Activated T-cell treated with anti-CD3 and anti-CD28 coated beads, Interleukin-2, amount 50 U/mL, for 24 hours (primary cell): Measurements from ENCODE around the gene LRRC36.
"Not testable (repeated sequence)": the region's sequence is repeated elsewhere in the genome, so short reads cannot be mapped to it uniquely, and the experiment has no call there.

Experiments
- DNase-seq: peaks from one replicate; pipeline ENCODE4 v3.0.0-alpha.2; 2020
- H3K27ac Mint-ChIP-seq: 2 replicates; pipeline ENCODE4 v1.8.0; 2020; ENCODE audit warnings: mild to moderate bottlenecking, mixed read lengths
- H3K27me3 Mint-ChIP-seq: 2 replicates; pipeline ENCODE4 v1.8.0; 2020; ENCODE audit warnings: mixed read lengths
- H3K36me3 Mint-ChIP-seq: 2 replicates; pipeline ENCODE4 v1.8.0; 2020; ENCODE audit warnings: low read depth, mixed read lengths
- H3K4me1 Mint-ChIP-seq: 2 replicates; pipeline ENCODE4 v1.8.0; 2020; ENCODE audit warnings: low read depth, mixed read lengths
- H3K4me3 Mint-ChIP-seq: 2 replicates; pipeline ENCODE4 v1.8.0; 2020; ENCODE audit warnings: mild to moderate bottlenecking, moderate library complexity, mixed read lengths
- H3K9me3 Mint-ChIP-seq: 2 replicates; pipeline ENCODE4 v1.8.0; 2020; ENCODE audit warnings: mixed read lengths

The LRRC36 gene

GRCh38 chr16:67407176-67407787 is 80.7 kb downstream of the LRRC36 start:
- no peak for DNase-seq
- Mint-ChIP-seq H3K36me3 (no peaks in the 10 kb centered on the region), H3K9me3 (no peaks in the 10 kb centered on the region), H3K27me3 (peaks cover 11% of the 10 kb centered on the region), H3K4me1 (no peaks in the 10 kb centered on the region), H3K27ac (no peak overlapping the region), H3K4me3 (no peak overlapping the region)

DNA sequence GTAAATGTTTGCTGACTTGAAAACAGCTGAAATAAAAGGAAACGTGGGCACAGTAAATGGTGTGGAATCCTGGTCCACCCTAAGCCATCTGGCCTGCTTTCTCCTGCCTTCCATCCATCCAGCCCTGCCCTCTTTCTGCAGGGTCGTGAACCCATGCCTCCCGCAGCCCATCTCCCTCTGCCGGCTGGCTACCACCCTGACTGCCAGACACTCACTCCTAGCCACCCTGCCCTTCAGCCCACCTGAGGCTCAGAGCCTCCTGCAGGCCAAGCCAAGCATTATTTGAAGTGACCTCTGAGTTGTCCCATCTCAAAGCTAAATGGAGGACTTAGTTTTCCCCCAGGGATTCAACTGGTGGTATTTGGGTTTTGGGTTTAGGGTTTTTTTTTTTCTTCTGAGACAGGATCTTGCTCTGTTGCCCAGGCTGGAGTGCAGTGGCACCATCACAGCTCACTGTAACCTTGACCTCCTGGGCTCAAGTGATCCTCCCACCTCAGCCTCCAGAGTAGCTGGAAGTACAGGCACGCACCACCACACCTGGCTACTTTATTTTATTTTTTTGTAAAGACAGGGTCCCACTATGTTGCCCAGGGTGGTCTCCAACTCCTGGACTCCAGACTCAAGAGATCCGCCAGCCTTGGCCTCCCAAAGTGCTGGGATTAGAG is 81.3 kb downstream of the LRRC36 start:
- Mint-ChIP-seq H3K4me3 (no peak overlapping the region), H3K27ac (no peak overlapping the region), H3K36me3 (no peaks in the 10 kb centered on the region), H3K27me3 (peaks cover 9% of the 10 kb centered on the region), H3K9me3 (no peaks in the 10 kb centered on the region), H3K4me1 (no peaks in the 10 kb centered on the region)
- no peak for DNase-seq

DNA sequence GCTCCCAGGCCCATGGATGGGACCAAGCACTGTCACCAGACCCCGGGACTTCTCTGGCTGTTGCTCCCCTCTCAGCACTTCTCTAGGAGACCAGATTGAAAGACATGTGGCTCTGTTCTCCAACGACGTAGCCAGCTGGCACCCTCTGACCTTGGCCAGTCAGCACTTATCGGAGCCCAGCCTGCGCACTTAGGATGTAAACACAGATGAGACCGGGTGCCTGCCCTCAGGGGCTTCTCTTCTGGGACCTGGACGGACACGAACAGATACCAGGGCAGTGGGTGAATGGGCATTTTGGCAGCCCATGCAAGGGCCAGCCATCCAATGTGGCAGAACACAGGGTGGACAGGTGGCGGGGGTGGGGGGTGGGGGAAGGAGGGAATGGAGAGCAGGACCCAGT is 83.0 kb downstream of the LRRC36 start:
- no peak for DNase-seq
- Mint-ChIP-seq H3K27me3 (peaks cover 20% of the 10 kb centered on the region), H3K4me1 (no peaks in the 10 kb centered on the region), H3K4me3 (no peak overlapping the region), H3K36me3 (no peaks in the 10 kb centered on the region), H3K9me3 (no peaks in the 10 kb centered on the region), H3K27ac (no peak overlapping the region)

GRCh38 chr16:67411339-67411738 is 84.7 kb downstream of the LRRC36 start:
- Mint-ChIP-seq H3K9me3 (no peaks in the 10 kb centered on the region), H3K4me3 (no peak overlapping the region), H3K27ac (no peak overlapping the region), H3K27me3 (peaks cover 31% of the 10 kb centered on the region), H3K36me3 (no peaks in the 10 kb centered on the region), H3K4me1 (peaks cover 3% of the 10 kb centered on the region)
- no peak for DNase-seq

DNA sequence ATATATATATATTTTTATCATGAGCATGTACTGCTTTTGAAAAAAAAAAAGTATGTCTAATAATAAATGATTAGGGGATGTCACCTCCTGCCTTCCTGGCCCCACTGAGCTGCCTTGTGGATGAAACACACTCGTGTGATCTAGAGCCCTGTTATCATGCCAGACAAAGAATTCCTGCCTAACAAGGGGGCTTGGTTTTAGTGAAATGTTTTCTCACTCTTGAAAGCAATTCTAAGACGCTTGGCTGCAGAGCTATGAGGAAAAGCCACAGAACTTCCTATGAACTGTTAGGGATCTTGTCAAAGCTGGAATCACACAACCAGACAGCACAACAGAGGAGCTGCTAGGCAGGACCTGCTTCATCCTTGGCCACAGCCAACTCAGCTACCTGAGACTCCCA is 85.7 kb downstream of the LRRC36 start:
- Mint-ChIP-seq H3K27me3 (peaks cover 40% of the 10 kb centered on the region), H3K4me3 (no peak overlapping the region), H3K27ac (no peak overlapping the region), H3K36me3 (no peaks in the 10 kb centered on the region), H3K9me3 (no peaks in the 10 kb centered on the region), H3K4me1 (peaks cover 7% of the 10 kb centered on the region)
- no peak for DNase-seq

GRCh38 chr16:67413978-67414911 is 87.6 kb downstream of the LRRC36 start:
- DNase-seq: no peak
- Mint-ChIP-seq H3K36me3 (no peaks in the 10 kb centered on the region), H3K4me1 (peaks cover 7% of the 10 kb centered on the region), H3K4me3 (no peak overlapping the region), H3K27me3 (peaks cover 51% of the 10 kb centered on the region), H3K27ac (no peak overlapping the region), H3K9me3 (no peaks in the 10 kb centered on the region)

- not testable (repeated sequence) for H3K36me3 Mint-ChIP-seq, DNase-seq, H3K4me1 Mint-ChIP-seq, H3K9me3 Mint-ChIP-seq
- peak overlapping the region; percentile 1 for H3K27ac Mint-ChIP-seq
- peak overlapping the region; percentile 74 for H3K4me3 Mint-ChIP-seq
- H3K27me3 Mint-ChIP-seq: peaks cover 51% of the 10 kb centered on the region
Measured at GRCh38 chr16:67415421-67415820, 88.8 kb downstream of the LRRC36 start.

DNA sequence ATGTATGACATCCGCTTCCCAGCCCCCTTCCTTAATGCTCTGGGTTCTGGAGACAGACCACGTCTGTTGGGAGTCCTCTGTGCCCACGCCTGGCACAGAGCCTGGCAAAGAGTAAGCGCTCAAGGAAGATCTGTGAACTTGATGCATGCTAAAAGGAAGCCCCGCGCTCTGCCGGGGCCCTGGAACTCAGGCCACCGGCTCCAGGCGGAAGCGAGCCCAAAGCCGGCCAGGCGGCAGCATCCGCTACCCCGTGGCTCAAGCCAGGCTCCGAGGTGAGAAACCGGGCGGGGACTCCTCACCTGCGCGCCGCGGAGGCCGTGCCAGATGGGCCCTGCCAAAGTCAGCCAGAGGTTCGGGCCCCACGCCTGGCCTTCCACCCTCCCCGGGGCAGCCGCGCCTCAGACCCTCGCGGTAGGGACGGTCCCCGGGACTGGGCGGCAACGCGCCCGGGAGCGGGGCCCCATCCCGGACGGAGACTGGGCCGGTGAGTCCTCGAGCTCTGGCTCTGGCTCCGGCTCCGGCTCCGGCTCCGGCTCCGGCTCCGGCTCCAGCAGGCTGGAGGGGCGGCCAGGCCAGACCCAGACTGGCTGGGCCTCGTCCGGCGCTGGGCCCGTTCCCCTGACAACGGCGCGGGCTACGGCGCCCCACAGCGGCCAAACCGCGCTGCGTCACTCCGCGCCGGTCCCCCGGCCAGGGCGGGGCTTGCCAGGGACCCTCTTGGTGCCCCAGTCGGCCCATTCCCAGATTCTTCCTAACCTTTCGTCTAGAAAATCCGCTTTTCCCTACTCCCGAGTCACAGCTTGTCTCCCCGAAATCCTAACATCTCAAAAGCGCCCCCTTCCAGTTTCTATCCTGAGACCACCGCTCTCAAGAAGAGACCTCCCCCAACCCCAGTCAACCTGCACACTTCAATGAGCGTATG is 89.5 kb downstream of the LRRC36 start, which contains the start of gene ZDHHC1:
Gene ZDHHC1 (minus strand): TSS at position 606 of the 922 bp plus-strand sequence. CDS start 8,702 bp downstream, outside the sequence.
- Mint-ChIP-seq H3K9me3 (no peaks in the 10 kb centered on the region), H3K36me3 (no peaks in the 10 kb centered on the region), H3K27ac (peak within 1 kb of the TSS; percentile 68), H3K4me3 (peak within 1 kb of the TSS; percentile 74), H3K27me3 (peaks cover 51% of the 10 kb centered on the region), H3K4me1 (peaks cover 7% of the 10 kb centered on the region)
- DNase-seq: peak; percentile 76

DNA sequence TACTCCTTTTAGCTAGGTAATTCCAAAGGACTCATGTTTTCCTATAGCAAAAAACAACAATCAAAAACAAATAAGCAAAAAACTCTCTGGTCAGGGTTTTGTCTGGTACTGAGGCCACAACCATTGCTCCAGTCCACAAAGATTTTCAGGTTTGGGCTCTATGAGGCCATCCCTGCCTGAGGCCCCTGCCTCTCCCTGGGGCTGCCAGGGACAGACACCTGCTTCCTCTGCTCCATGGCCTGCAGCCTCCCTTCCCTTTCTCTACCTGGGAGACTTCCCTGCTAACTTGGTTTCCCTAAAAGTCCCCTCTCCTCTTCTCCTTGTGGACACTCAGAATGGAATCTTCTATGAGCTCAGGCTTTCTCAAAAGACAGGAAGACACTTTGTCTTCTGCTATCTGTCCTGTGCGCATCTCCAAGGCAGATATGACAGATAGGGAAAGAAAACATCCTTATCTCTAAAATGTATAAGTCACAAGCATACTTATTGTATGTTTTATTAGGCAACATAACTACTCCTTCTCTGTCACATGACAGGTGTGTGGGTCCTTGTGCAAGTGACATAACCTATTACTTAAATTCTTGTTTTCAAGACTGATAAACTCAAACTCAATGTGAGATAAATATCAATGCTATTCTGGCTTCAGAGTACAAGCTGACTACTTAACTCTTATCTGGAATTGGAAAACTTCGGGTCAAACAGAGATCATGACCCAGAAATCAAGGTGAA is 90.9 kb downstream of the LRRC36 start:
- no peak overlapping the region for H3K4me3 Mint-ChIP-seq
- no peak for DNase-seq
- H3K4me1 Mint-ChIP-seq: peaks cover 7% of the 10 kb centered on the region
- H3K9me3 Mint-ChIP-seq: no peaks in the 10 kb centered on the region
- peaks cover 53% of the 10 kb centered on the region for H3K27me3 Mint-ChIP-seq
- no peaks in the 10 kb centered on the region for H3K36me3 Mint-ChIP-seq
- H3K27ac Mint-ChIP-seq: no peak overlapping the region

DNA sequence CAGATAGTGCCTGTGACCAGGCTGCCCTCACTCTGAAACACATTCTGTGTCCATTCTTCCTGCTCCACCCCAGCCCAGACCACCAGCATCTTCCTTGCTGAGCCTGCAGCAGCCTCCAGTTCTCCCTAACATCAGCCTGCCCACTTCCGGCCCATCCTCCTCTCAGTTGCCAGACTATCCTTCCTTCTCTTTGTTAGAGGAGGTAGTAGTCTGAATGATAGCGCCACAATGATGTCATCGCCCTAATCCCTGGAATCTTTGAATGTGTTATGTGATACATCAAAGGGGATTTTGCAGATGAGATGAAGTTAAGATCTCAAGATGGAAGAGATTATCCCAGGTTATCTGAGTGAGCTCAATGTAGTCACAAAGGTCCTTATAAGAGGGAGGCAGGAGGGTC is 92.9 kb downstream of the LRRC36 start:
- Mint-ChIP-seq H3K27ac (no peak overlapping the region), H3K27me3 (peaks cover 51% of the 10 kb centered on the region), H3K4me3 (no peak overlapping the region), H3K36me3 (no peaks in the 10 kb centered on the region), H3K4me1 (peaks cover 7% of the 10 kb centered on the region), H3K9me3 (no peaks in the 10 kb centered on the region)
- DNase-seq: no peak

DNA sequence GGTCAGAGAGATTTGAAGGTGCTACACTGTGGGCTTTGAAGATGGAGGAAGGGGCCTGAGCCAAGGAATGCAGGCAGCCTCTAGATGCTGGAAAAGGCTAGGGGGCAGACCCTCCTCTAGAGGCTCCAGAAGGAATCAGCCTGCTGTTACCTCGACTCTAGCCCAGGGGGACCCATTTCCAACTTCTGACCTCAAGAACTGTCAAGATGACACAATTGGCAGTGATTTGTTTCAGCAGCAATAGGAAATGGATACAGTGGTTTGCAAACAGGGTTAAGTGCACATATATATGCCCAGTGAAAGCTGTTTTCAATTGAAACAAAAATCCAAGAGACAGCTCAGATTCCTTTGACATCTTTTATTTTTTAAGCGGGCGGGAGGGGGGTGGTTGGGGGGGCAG is 93.3 kb downstream of the LRRC36 start:
- Mint-ChIP-seq H3K4me1 (peaks cover 7% of the 10 kb centered on the region), H3K27me3 (peaks cover 51% of the 10 kb centered on the region), H3K27ac (no peak overlapping the region), H3K9me3 (no peaks in the 10 kb centered on the region), H3K36me3 (no peaks in the 10 kb centered on the region), H3K4me3 (no peak overlapping the region)
- no peak for DNase-seq

DNA sequence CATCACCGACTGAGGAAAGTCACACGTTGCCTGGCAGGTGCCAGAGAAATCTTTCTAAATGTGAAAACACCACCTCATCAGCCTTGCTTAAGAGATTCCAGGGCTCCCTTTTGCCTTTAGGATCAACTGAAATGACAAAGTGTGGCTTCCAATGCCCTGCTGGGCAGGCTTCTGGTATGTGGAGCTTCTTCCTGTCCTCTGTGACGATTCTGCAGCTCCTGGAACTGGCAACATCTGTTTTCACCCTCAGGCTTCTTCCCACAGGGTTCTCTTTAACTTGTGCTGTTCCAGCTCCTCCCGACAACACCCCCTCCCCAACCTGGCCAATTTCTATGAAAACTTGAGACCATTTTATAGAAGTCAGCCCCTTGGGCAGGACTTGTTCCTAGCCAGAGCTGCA is 94.4 kb downstream of the LRRC36 start:
- peaks cover 4% of the 10 kb centered on the region for H3K4me1 Mint-ChIP-seq
- H3K9me3 Mint-ChIP-seq: no peaks in the 10 kb centered on the region
- DNase-seq: no peak
- no peak overlapping the region for H3K4me3 Mint-ChIP-seq
- H3K27me3 Mint-ChIP-seq: peaks cover 50% of the 10 kb centered on the region
- no peaks in the 10 kb centered on the region for H3K36me3 Mint-ChIP-seq
- no peak overlapping the region for H3K27ac Mint-ChIP-seq

DNA sequence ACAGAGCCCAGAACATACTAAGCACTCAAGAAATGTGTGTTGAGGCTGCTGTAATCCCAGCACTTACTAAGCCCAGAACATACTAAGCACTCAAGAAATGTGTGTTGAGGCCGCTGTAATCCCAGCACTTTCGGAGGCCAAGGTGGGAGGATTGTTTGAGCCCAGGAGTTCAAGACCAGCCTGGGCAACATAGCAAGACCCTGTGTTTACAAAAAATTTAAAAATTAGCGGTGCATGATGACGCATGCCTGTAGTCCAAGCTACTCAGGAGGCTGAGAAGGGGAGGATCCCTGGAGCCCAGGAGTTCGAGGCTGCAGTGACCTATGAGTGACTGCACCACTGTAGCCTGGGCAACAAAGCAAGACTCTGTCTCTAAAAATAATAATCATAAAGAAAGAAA is 96.4 kb downstream of the LRRC36 start:
- DNase-seq: no peak
- Mint-ChIP-seq H3K4me3 (no peak overlapping the region), H3K4me1 (no peaks in the 10 kb centered on the region), H3K9me3 (no peaks in the 10 kb centered on the region), H3K27me3 (peaks cover 47% of the 10 kb centered on the region), H3K36me3 (no peaks in the 10 kb centered on the region), H3K27ac (no peak overlapping the region)
